ENCODE data around the gene CSNK1G2. TPM values are rescaled to one million over a fixed set of nuclear protein-coding genes. Genes with fewer than 3 reads are reported as not detected.

The CSNK1G2 gene
- total RNA-seq, 1 donor from 2014 or later, result 95.2 TPM

GRCh38 chr19:2018752-2019151 lies 77.8 kb downstream of the CSNK1G2 start:
- intact Hi-C loops (cut with micrococcal nuclease), result loop anchor here (1.0 to 5.0 kb wide), 9 partner anchors 17 to 149 kb away; partner anchors contain the start of genes AP3D1, IZUMO4, MKNK2 and MOB3A
- no peaks in the 10 kb centered on the region for H3K27me3 Mint-ChIP-seq (ENCODE audit: insufficient read depth)
- H3K9me3 Mint-ChIP-seq, result no peaks in the 10 kb centered on the region
- H3K36me3 Mint-ChIP-seq (ENCODE audit: low read depth), result no peaks in the 10 kb centered on the region
- no peak overlapping the region for H3K27ac Mint-ChIP-seq
- peaks cover 9% of the 10 kb centered on the region for H3K4me1 Mint-ChIP-seq (ENCODE audit: low read depth)
- no peak overlapping the region for H3K4me3 Mint-ChIP-seq
- no peak for DNase-seq (ENCODE audit: low spot score)

DNA sequence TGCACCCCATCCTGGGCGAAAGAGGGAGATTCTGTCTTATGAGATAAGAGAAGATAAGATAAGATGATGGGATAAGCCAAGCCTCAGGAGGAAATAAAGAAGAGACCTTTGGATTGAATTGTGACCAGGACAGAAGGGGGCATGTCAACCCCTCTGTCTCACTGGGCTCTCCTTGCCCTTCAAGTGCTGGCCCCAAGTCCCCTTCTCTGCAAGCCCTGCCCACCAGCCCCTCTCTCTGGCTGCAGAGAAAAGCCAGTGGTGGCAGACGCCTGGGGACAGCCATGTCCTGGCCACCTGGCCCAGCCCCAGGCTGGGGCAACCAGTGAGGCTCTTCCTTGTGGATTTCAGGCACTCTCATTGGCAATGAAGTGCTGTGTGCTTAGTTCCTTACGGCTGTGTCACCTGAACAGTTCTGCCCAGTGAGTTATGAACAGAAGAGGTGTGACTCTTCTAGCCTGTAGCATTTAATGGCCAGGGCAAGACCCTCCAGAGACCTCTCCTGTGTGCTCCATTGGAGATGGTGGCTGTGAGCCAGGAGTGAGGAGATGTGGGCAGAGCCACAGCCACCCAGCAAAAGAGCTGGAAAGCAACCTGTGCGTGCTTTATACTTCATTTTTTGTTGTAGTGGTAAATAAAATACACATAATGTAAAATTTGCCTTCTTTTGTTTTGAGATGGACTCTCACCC lies 80.6 kb downstream of the CSNK1G2 start:
- Mint-ChIP-seq H3K9me3 (no peaks in the 10 kb centered on the region), H3K27me3 (ENCODE audit: insufficient read depth) (no peaks in the 10 kb centered on the region), H3K4me3 (no peak overlapping the region), H3K36me3 (ENCODE audit: low read depth) (no peaks in the 10 kb centered on the region), H3K27ac (no peak overlapping the region), H3K4me1 (ENCODE audit: low read depth) (peaks cover 9% of the 10 kb centered on the region)
- intact Hi-C loops (cut with micrococcal nuclease), result no loop called here
- no peak for DNase-seq (ENCODE audit: low spot score)

DNA sequence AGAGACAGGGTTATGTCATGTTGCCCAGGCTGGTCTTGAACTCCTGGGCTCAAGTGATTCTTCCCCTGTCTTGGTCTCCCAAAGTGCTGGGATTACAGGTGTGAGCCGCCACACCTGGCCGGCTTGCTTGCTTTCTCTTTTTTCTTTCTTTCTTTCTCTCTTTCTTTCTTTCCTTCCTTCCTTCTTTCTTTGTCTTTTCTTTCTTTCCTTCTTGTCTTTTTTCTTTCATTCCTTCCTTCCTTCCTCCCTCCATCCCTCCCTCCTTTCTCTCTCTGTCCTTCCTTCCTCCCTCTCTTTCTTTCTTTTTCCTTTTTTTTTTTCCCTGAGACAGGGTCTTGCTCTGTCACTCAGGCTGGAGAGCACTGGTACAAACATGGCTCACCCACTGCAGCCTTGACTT lies 81.3 kb downstream of the CSNK1G2 start:
- no peaks in the 10 kb centered on the region for H3K36me3 Mint-ChIP-seq (ENCODE audit: low read depth)
- intact Hi-C loops (cut with micrococcal nuclease), result no loop called here
- H3K4me1 Mint-ChIP-seq (ENCODE audit: low read depth), result peaks cover 9% of the 10 kb centered on the region
- H3K27ac Mint-ChIP-seq, result no peak overlapping the region
- H3K27me3 Mint-ChIP-seq (ENCODE audit: insufficient read depth), result no peaks in the 10 kb centered on the region
- DNase-seq (ENCODE audit: low spot score), result no peak
- H3K4me3 Mint-ChIP-seq, result no peak overlapping the region
- no peaks in the 10 kb centered on the region for H3K9me3 Mint-ChIP-seq

- Mint-ChIP-seq H3K9me3 (no peaks in the 10 kb centered on the region), H3K4me3 (no peak overlapping the region), H3K4me1 (ENCODE audit: low read depth) (peaks cover under 1% of the 10 kb centered on the region), H3K27me3 (ENCODE audit: insufficient read depth) (no peaks in the 10 kb centered on the region), H3K27ac (no peak overlapping the region), H3K36me3 (ENCODE audit: low read depth) (no peaks in the 10 kb centered on the region)
- DNase-seq (ENCODE audit: low spot score), result no peak
- intact Hi-C loops (cut with micrococcal nuclease), result no loop called here
These were observed 85.8 kb downstream of the CSNK1G2 start for GRCh38 chr19:2026770-2027169.

GRCh38 chr19:2027361-2027760 lies 86.4 kb downstream of the CSNK1G2 start:
- H3K27ac Mint-ChIP-seq, result no peak overlapping the region
- H3K4me1 Mint-ChIP-seq (ENCODE audit: low read depth), result peaks cover 6% of the 10 kb centered on the region
- intact Hi-C loops (cut with micrococcal nuclease), result no loop called here
- H3K27me3 Mint-ChIP-seq (ENCODE audit: insufficient read depth), result no peaks in the 10 kb centered on the region
- no peak for DNase-seq (ENCODE audit: low spot score)
- no peaks in the 10 kb centered on the region for H3K9me3 Mint-ChIP-seq
- no peak overlapping the region for H3K4me3 Mint-ChIP-seq
- no peaks in the 10 kb centered on the region for H3K36me3 Mint-ChIP-seq (ENCODE audit: low read depth)

Other genes starting within 250 kb of the CSNK1G2 start
- gene ONECUT3, start 187.7 kb upstream of the CSNK1G2 start, total RNA-seq, result not detected in 2 replicates
- 4.1 and 5.0 TPM in 2 replicates for gene ATP8B3, start 128.9 kb upstream of the CSNK1G2 start, total RNA-seq
- 64.5 and 70.5 TPM in 2 replicates for gene REXO1, start 92.7 kb upstream of the CSNK1G2 start, total RNA-seq
- gene KLF16, start 77.6 kb upstream of the CSNK1G2 start, total RNA-seq, result 34.5 and 39.1 TPM in 2 replicates
- 115 TPM in 2 replicates for gene ABHD17A, start 55.7 kb upstream of the CSNK1G2 start, total RNA-seq
- 8.4 and 9.6 TPM in 2 replicates for gene ADAT3, start 35.8 kb upstream of the CSNK1G2 start, total RNA-seq
- 38.0 and 41.5 TPM in 2 replicates for gene SCAMP4, start 35.8 kb upstream of the CSNK1G2 start, total RNA-seq
- 27.5 and 27.7 TPM in 2 replicates for gene BTBD2, start 74.5 kb downstream of the CSNK1G2 start, total RNA-seq
- gene MKNK2, start 110.1 kb downstream of the CSNK1G2 start, total RNA-seq, result 150 and 166 TPM in 2 replicates
- gene MOB3A, start 155.2 kb downstream of the CSNK1G2 start, total RNA-seq, result 161 and 167 TPM in 2 replicates
- 6.7 and 7.1 TPM in 2 replicates for gene IZUMO4, start 155.7 kb downstream of the CSNK1G2 start, total RNA-seq
- 120 and 124 TPM in 2 replicates for gene AP3D1, start 210.4 kb downstream of the CSNK1G2 start, total RNA-seq
- gene DOT1L, start 222.8 kb downstream of the CSNK1G2 start, total RNA-seq, result 119 and 128 TPM in 2 replicates

All from activated T-helper 1 cell treated with anti-CD3 and anti-CD28 coated beads, Interleukin-12 subunit alpha, Interleukin-12 subunit beta, Interleukin-2, Interleukin-4 antibody, amounts not matched to agents 30 ng/mL and 10 ng/mL and 1 ng/mL, durations not matched to agents 14 hours and 24 hours and 36 hours (primary cell).